K562 (cell line): ENCODE measurements around the gene KIF26B.

ENCODE experiments used
- BRCA1 ChIP-seq, 2 experiments: fragments of 450-650 bp in 1 of 2; sonication (generic) in 1 of 2; formaldehyde crosslinking in 1 of 2; IDR thresholded peaks; 2 replicates each; pipeline versions ENCODE4 v1.5.0 to v1.6.1; 2017 to 2020; ENCODE audit warnings: mild to moderate bottlenecking in 1 of 2, missing genetic modification reagents in 1 of 2
- CBX3 ChIP-seq, 2 experiments: IDR thresholded peaks; 1 replicate in 1 of 2; 2 replicates in 1 of 2; pipeline ENCODE4 v1.6.1; 2012; ENCODE audit warnings: inconsistent platforms in 2 of 2, low read length in 2 of 2, borderline replicate concordance in 1 of 2, control low read depth in 1 of 2
- POLR2A ChIP-seq: fragments of 450-650 bp; conservative IDR thresholded peaks from 2 replicates; pipeline ENCODE4 v1.6.1; 2016
- SAFB2 ChIP-seq: fragments of 200-400 bp; formaldehyde crosslinking; IDR thresholded peaks from 2 replicates; pipeline ENCODE4 v1.6.1; 2018; ENCODE audit warnings: borderline replicate concordance, low read length, low read depth, moderate library complexity; ENCODE audit not compliant: severe bottlenecking

DNA sequence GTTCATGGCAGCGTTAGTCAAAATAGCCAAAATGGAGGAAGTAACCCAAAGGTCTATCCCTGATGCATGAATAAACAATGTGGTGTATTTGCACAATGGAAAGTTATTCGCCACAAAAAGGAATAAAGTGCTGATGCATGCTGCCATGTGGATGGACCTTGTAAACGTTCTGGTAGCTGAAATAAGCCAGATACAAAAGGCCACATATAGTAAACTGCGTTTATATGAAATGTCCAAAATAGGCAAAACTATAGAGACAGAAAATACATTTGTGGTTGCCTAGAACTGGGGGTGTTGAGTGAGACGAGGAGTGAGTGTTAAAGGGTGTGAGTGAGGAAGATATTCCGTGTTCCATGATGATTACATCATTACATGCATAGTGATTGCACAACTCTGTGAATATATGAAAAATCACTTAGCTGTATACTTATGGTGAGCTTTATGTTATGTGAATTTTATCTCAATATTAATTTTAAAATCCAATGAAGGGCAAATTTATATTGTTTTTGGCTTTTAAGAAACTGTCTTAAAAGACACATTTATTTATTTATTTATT, 321.3 kb downstream of the KIF26B start:
- no peak for TF ChIP-seq SAFB2
- no peak for TF ChIP-seq BRCA1 (IDR thresholded peaks at IDR 0.05)
- no peak for TF ChIP-seq BRCA1 (CRISPR knock-in tag; IDR thresholded peaks at IDR 0.05)
- no peak for TF ChIP-seq POLR2A
- TF ChIP-seq CBX3 (IDR thresholded peaks at IDR 0.05; ENCODE audit: borderline replicate concordance in 1 of 2, low read length in 2 of 2) = no peak
